KOPT-K1 (cell line): Measurements from ENCODE around the gene ETHE1.

Experiments used
- H3K27ac ChIP-seq: fragments of 200-600 bp; sonication (generic); 2 replicates; pipeline ENCODE4 v1.5.1; 2016; ENCODE audit warnings: antibody characterized with exemption, mild to moderate bottlenecking, low read depth, low read length; ENCODE audit not compliant: poor library complexity, severe bottlenecking
- H3K36me3 ChIP-seq: fragments of 200-600 bp; sonication (generic); 2 replicates; pipeline ENCODE4 v1.5.1; 2017; ENCODE audit warnings: antibody characterized with exemption, mild to moderate bottlenecking, low read length, moderate library complexity; ENCODE audit not compliant: insufficient read depth
- H3K9me3 ChIP-seq: fragments of 200-600 bp; sonication (generic); 2 replicates; pipeline ENCODE4 v1.5.1; 2017; ENCODE audit warnings: antibody characterized with exemption, low read length, mild to moderate bottlenecking; ENCODE audit not compliant: insufficient read depth, poor library complexity, severe bottlenecking

The ETHE1 gene

DNA sequence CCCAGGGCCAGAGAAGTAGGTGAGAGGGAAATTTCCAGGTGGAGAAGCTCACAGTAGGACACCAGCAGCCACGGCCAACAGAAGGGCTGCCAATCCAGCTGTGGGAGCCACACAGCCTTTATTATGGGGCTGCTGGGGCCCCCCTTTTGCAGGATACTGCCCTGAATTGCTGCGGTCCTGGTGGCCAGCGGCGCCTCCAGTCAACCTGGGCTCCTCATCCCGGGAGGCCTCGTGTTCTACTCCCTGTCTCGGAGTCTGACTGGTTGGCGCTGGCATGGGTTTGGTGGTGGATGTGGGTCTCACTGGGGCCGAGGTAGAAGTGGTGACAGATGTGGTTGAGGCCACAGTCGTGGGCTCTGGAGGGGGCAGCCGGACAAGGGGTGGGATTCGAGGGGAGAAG lies 65.7 kb downstream of the ETHE1 start:
- Histone ChIP-seq H3K36me3 (no peaks in the 10 kb centered on the region), H3K9me3 (no peaks in the 10 kb centered on the region), H3K27ac (no peak overlapping the region)

DNA sequence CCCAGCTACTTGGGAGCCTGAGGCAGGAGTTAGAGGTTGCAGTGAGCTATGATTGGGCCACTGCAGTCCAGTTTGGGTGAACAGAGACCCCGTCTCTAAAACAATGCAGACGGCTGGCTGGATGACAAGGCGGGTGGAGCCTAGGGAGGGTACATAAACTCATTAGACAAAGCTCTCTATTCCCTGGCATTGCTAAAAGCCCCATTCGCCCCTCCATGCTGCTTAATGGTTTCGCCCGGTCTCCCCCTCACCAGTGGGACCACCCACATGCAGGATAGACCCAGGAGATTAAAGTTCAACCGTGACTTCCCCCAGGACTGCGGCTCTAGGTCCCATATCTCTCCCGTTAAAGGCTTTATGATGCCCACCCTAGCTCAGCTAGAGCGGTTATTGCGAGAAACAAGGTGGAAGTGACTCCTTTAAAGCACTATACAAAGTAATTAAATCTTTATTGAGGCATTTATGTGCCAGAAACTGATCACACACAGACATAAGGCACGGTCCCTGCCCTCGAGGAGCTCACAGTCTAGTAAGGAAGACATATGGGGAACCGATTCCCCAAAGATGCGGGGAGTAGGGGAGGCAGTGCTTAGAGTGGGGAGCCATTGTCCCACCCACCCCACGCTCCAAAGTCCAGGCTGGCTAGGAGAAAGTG lies 66.5 kb downstream of the ETHE1 start:
- Histone ChIP-seq H3K27ac (no peak overlapping the region), H3K36me3 (no peaks in the 10 kb centered on the region), H3K9me3 (no peaks in the 10 kb centered on the region)

DNA sequence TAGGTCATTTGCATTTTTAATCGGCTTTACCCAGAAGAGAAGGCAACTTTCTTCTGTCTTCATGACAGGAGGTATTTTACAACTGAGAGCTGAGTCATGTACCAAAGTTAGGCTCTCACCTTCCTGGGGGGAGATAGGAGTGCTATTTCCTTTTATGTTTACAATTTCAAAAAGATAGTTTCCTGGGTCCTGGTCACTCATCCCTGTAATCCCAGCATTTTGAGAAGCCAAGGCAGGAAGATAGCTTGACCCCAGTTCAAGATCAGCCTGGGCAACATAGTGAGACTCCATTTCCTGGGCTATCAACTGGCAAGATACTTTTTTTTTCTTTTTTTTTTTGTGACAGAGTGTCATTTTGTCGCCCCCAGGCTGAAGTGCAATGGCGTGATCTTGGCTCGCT lies 69.2 kb downstream of the ETHE1 start:
- H3K27ac ChIP-seq = no peak overlapping the region
- H3K36me3 ChIP-seq = no peaks in the 10 kb centered on the region
- H3K9me3 ChIP-seq = no peaks in the 10 kb centered on the region
